ENCODE measurements around the gene ESYT1.
"Not testable (repeated sequence)": the region's sequence is repeated elsewhere in the genome, so short reads cannot be mapped to it uniquely, and the experiment has no call there.

Gene ESYT1

GRCh38 chr12:56156464-56157200 lies 28.6 kb downstream of the ESYT1 start:
- DNase-seq: not testable (repeated sequence)

- DNase-seq: peak in 5 of 6 experiments; percentile 43 to 83 (median 73)
These were observed 29.3 kb downstream of the ESYT1 start for GRCh38 chr12:56157201-56158028.

- peak; percentile 80 to 93 (median 89) for DNase-seq
These were observed 30.2 kb downstream of the ESYT1 start, which contains the start of gene MYL6 for GRCh38 chr12:56158029-56158925. Gene MYL6 (plus strand): TSS chr12:56158359. CDS start chr12:56158402, 43 bp downstream.

GRCh38 chr12:56158926-56159461 lies 30.9 kb downstream of the ESYT1 start:
- DNase-seq: peak in 4 of 6 experiments; percentile 5 to 48 (median 30)

- DNase-seq: no peak
These were observed 31.6 kb downstream of the ESYT1 start for GRCh38 chr12:56159482-56160192.

- DNase-seq: peak; percentile 39 to 66 (median 57)
These were observed 32.2 kb downstream of the ESYT1 start for GRCh38 chr12:56160193-56160763.

GRCh38 chr12:56160894-56161689 lies 33.0 kb downstream of the ESYT1 start:
- no peak for DNase-seq

GRCh38 chr12:56161690-56162351 lies 33.8 kb downstream of the ESYT1 start:
- DNase-seq: no peak

- DNase-seq: no peak
These were observed 34.6 kb downstream of the ESYT1 start for GRCh38 chr12:56162468-56163290.

GRCh38 chr12:56163533-56164344 lies 35.7 kb downstream of the ESYT1 start:
- DNase-seq: no peak

- peak in 1 of 6 experiments; percentile 4 for DNase-seq
These were observed 36.3 kb downstream of the ESYT1 start for GRCh38 chr12:56164345-56164729.

GRCh38 chr12:56165369-56165768 lies 37.3 kb downstream of the ESYT1 start:
- DNase-seq: no peak

- DNase-seq: no peak
These were observed 41.2 kb downstream of the ESYT1 start for GRCh38 chr12:56169229-56169759.

- no peak for DNase-seq
These were observed 44.8 kb downstream of the ESYT1 start for GRCh38 chr12:56172839-56173238.

- no peak for DNase-seq
These were observed 50.3 kb downstream of the ESYT1 start for GRCh38 chr12:56178347-56178746.

GRCh38 chr12:56186957-56187356 lies 58.9 kb downstream of the ESYT1 start:
- no peak for DNase-seq

GRCh38 chr12:56188131-56188777 lies 60.2 kb downstream of the ESYT1 start:
- DNase-seq: peak in 1 of 6 experiments; percentile 21
